NCI-H345 treated with DMSO at 0.1 percent for 48 hours (cell line): ENCODE results near the gene SAMD10.
"Not testable (repeated sequence)": the region's sequence is repeated elsewhere in the genome, so short reads cannot be mapped to it uniquely, and the experiment has no call there.

Experiments used
- DNase-seq: peaks from one replicate; lab custom pipeline; 2025; ENCODE audit not compliant: unreplicated experiment; lab: John Stamatoyannopoulos, UW

Gene SAMD10

DNA sequence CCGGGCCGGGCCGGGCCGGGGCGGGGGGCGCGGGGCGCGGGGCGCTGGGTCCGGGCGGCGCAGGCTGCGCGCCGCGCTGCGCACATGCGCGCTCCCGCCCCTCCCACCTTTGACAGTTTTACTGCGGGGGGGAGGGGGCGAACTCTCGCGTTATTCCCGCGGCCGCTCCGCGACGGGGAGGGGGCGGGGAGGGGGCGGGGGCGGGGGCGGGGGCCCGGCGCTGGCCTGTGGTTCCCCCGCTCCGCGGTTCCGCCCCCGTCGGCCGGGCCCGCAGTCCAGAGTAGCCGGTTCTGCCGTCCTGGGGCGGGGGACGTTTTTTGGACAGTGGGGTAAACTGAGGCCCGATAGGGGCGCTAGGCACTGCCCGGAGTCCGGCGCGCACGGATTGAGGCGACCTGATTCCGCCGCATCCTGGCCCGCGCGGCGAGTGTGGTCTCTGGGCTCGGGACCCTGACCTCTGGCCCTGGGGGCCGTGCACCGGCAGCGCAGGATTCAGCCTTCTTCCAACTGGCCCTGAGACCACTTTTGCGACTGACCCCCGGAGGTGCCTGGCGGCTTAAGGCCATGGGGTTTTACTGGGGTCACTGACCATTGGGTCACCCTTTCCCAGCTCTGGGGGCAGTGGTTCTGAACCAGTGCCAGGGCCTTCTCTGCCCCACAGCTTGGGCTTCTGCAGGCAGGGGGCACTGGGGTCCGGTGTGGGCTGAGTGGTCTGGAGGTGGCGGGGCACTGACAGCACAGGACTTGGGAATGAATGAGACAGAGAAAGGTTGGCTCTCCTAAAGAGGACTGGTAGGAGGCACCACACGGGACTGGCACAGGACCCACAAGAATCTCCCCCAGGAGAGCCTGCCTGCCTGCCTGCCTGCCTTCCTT, 9.4 kb downstream of the SAMD10 start, which contains the start of gene ZNF512B:
ZNF512B (minus strand) TSS at position 93 of the 876 bp plus-strand sequence. CDS start 1,980 bp downstream, outside the sequence.
- peak; percentile 38 for DNase-seq

DNA sequence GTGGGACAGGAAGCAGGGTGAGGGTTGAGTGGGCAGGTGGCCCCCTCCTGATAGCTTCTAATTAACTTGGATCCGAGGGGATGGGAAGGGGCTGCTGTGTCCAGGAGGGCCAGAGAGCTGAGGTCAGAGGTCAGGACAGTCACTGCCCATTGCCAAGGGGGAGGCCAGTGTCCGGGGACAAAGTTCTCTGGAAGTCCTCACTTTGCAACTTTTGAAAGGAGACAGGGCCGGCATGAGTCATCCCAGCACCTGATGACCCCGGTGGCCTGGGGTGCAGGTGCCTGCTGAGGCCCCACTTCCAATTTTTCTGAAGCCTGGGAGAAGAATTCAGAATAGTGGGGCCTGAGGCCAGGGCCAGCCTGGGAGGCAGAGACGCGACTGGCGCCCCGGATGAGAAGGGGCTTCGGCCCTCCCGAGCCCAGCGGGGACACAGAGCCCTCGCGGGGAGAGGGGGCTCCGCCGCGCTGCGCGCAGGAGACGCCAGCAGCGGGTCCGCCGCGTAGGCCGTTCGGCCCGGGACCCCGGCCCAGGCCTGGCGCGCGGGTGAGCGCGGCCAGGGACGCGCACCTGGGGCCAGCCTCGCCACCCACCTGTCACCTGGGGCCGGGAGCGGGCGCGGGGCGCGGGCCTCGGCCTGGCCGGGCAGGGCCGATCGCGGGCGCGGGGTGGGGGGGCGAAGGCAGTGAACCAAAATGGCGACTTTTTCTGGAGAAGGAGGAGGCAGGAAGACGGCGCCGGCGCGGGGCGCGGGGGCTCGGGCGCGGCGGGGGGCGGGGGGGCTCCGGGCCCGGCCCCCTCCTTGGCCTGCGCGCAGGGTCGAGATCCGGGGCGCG, 10.3 kb downstream of the SAMD10 start:
- DNase-seq: no peak

DNA sequence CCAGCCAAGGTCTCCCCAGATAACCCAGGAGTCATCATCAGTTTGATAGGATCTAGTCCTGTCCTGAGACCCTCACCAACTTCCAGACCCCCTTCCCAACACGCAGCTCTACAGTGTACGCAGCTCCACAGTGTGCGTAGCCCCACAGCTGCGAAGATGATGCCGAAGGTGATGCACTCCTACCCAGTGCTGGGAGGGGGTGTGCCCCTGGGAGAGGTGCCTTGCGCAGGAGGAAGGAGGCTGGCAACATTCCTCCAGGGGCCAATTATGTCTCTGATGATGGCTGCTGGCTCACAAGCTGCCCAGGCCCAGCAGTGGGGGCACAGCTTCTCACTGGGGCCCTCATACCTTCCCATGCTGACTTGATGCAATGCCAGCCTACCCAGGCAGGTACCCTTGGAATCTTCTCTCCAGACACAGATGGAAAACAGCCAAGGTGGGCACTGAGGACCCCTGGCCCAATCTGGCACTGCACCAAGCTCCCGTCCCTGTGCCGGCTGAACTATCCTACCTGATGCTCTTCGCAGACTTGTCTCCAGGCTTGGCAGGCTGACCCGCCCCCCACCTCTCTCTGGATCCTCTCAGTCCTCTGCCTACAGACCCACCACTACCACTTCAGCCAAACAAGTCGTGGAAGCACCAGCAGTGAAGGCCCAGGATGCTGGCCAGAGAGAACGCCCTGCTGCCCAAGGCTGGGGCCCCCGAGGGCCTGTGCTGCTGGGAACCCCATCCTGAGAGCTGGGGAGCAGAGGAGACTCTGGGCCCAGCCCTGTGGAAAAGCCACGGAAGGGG, 11.1 kb downstream of the SAMD10 start:
- no peak for DNase-seq

- DNase-seq: no peak
These were observed 11.9 kb downstream of the SAMD10 start for GRCh38 chr20:63967330-63968135.

DNA sequence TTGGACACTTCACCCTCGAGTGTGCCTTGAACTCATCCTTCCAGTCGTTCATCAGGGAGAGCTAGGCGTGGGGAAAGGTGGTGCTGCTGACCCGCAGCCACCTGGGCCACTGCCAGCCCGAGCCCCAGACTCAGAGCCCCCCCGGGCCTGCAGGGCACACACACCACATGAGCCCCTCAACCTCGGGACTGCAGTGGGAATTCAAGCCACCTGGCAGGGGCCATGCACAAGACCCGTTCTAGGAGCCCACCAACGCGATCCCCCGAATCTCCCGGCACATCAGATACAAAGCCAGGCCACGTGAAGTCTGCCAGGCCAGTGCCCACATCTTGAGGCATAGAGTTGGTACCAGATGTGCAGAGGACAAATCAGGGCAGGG, 12.5 kb downstream of the SAMD10 start:
- no peak for DNase-seq

DNA sequence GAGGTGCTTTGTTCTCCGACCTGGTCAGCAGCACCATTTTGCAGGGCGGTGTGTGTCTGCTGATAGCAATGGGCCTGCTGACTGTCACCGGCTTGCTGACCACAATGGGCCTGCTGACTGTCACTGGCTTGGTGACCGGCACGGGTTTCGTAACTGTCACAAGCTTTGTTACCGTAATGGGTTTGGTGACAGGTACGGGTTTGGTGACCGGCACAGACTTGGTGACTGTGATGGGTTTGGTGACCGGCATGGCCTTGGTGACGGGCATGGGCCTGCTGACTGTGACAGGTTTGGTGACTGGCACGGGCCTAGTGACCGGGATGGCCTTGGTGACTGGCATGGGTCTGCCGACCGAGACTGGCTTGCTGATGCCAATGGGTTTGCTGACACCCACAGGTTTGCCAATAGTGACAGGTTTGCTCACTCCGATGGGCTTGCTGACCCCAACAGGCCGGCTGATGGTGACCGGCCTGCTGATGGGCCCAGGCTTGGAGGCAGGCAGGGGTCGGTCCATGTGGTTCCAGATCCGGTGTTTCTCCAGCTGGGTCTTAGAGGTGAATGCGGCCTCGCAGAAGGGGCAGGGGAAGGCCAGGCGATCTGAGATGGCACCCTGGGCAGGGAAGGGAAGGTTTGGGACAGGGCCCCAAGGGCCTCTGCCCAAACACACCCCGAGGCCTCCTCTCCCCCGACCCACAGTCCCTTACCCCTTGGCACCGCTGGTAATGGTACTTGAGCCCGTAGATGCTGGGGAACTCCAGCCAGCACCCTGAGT, 13.1 kb downstream of the SAMD10 start:
- no peak for DNase-seq

DNA sequence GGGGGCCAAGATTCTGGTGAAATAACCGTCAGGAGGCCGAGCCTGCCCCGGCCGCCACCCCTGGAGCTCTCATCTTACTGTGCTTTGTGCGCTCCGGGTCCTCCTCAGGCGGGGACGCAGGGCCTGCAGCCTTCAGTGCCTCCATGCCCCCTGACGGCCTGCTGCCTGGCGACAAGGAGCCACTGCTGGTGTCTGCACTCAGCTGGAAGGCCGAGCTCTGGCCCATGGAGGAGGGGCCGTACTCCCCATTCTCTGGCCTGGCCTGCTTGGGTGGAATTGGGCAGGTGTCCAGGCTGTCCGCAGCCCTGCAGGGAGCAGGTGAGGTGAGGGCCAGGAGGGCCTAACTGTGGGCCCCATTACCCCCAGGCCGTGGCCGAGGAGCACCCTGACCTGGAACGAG, 15.0 kb downstream of the SAMD10 start:
- DNase-seq: no peak

DNA sequence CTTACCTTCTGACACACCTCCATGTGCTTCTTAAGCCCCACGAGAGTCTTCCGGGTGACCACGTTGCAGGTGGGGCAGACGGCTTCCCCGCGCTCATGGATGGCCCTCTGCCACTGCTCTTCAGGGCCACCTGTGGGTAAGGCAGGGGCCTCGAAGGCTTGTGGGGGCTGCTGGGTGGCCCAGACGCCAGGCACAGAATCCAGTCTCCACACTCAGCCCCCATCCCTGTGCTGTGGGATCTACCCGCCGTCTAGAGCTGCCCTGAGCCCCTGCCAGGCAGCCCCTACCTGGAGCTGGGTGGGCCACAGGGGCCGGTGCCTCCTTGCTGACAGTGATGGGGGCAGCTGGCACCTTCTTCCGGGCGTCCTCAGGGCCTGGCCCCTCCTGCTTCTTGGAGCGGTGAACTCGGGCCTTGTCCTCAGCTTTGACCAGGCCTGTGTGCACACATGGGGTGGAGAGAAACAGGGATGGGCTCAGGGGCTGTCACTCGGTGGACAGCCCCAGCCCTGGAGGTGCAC, 15.6 kb downstream of the SAMD10 start:
- no peak for DNase-seq

DNA sequence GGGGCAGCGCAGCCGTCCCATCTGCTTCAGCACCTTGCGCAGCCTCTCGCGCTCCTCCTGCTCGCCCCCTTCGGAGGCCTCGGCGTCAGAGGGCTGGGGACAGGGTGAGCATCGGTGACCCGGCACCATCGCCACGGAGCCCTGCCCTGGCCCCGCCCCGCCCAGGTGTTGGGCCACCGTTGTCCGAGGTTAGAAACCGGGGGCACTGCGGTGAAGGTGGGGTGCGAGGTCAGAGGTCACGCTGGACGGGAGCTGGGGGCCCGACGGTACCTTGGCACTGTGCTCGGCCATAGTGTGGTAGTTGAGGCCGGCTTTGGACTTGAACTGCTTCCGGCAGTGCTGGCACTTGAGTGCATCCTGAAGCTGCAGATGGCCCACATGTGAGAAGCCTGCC, 16.1 kb downstream of the SAMD10 start:
- no peak for DNase-seq

DNA sequence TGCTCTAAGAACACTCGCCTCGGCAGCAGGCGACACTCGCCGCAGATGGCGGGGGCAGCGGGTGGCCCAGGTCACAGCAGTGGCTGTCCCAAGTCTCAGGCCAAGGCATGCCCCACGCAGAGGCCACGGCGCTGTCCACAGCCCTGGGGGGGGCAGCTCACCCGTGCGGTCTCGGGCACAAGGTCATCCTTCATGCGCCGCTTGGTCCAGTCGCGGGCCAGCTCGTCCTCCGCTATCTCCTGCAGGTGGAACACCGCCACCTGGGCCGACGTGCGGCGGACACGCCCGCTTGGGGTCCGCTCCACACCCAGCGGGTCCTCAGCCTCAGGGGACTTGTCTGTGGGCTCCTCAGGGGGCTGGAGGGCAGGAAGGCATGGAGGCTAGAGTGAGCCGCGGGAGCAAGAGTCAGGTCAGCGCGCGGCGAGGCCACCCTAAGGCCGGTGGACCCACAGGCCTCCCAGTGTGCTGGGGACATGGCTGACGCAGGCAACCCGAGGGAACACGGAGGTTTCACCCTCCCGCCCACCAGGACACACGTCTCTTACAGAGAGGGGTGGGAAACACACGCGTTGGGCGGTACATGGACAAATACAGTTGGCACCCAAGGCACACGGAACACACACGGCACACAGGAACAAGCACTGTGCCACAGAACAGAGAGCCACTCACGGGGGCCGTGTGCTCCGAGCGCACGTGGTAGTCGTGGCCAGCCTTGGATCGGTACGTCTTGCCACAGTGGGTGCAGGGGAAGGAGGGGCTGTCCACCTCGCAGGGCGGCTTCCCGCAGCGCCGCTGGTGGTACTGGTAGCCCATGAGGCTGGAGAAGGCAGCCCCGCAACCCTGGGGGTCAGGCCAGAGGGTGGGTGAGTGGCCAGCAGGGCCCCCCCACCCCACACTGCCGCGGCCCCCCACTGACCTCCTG, 16.8 kb downstream of the SAMD10 start:
- no peak for DNase-seq

DNA sequence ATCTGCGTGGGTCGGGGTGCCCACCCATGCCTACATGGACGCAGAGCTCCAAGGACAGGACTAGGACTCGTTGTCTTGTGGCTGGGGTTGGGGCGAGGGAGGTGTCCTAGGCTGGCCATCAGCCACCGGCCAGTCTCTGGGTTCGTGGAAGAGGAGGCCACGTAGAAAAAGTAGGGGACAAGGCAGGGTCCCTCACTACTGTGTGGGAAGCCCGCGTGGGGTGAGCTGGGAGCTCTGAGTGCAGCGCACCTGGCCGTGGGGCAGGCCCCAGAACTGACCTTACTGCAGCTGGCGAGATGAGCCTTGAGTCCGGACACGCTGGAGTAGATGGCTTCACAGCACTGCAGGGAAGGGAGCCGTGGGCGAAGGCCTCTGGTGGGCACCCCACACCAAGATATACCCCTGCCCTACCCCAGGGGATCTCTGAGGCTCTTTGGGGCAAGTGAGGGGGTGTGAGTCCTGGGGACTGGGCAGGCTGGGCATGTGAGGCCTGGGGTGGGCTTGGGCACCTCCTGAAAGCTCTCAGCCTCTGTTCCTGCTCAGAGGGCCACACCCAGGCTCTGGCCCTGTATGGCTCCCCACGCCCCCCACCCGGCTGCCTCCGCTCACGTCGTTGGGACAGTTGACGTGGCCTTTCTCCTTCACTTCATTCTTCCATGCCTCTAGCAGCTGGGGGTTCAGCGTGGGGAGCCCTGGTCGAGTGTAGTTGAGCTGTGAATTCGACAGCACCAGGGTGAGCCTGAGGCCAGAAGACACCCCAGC, 17.6 kb downstream of the SAMD10 start:
- DNase-seq: no peak

DNA sequence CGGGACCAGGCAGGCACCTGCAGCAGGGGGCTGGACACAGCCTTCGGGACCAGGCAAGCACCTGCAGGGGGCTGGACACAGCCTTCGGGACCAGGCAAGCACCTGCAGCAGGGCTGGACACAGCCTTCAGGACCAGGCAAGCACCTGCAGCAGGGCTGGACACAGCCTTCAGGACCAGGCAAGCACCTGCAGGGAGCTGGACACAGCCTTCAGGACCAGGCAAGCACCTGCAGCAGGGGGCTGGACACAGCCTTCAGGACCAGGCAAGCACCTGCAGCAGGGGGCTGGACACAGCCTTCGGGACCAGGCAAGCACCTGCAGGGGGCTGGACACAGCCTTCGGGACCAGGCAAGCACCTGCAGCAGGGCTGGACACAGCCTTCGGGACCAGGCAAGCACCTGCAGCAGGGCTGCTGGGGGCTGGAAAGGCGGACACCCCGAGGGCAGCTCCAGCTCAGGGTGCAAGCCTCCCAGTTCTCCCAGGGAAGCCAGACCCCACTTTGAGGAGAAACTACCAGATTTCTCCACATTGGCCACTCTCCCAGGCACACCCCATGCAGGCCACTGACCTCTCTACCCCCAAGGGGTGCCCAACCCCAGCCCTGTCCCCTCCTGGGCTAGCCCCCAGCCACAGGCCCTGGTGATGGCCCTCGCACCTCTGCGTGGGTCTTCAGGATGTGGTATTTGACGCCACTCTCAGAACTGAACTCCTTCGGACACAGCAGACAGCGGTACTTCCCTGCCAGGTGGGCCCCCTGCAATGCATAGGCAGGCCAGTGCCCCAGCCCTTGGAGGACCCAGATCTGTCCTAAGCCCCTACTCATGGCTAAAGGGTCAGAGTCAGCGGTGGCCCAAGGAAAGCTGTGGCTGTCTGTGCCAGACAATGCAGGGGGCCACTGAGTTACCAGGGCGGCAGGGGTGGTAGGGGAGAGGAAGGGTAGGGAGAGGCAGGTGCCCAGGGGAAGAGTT, 18.5 kb downstream of the SAMD10 start:
- not testable (repeated sequence) for DNase-seq

- DNase-seq: no peak
These were observed 19.8 kb downstream of the SAMD10 start for GRCh38 chr20:63959699-63960075.

- no peak for DNase-seq
These were observed 20.3 kb downstream of the SAMD10 start for GRCh38 chr20:63958964-63959698.

DNA sequence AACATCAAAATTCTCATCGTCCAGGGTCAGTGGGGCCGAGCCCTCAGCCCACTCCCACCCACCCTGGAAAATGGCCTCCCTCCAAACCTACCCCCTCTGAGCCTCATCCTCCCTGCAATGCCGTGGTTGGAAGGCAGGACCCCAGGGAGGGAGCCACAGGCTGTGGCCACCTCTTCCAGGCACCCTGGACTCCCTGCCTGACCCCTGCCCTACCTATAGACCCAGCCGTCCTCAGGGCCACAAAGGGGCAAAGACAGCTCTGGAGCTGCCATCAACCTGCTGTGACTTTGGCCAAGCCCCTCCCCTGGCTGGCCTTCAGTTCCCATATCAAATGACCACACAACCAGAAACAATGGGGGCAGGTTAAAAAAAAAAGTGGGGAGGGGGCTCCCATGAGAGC, 21.0 kb downstream of the SAMD10 start:
- DNase-seq: no peak
